Measurements from ENCODE around the gene LRAT.
A peak's percentile ranks its signal among the peaks of the same experiment; 100 is the strongest.

Gene LRAT

GRCh38 chr4:154778264-154778663 is 34.5 kb downstream of the LRAT start:
- DNase-seq (ENCODE audit: low spot score): no peak

- peak; percentile 50 for DNase-seq (ENCODE audit: low spot score)
Measured at GRCh38 chr4:154779362-154779947, 35.7 kb downstream of the LRAT start.

GRCh38 chr4:154781126-154781982 is 37.6 kb downstream of the LRAT start, which contains the start of gene RBM46:
Gene RBM46 (plus strand): TSS chr4:154781272. CDS start chr4:154796753, 15,481 bp downstream.
- DNase-seq (ENCODE audit: low spot score): peak; percentile 22

GRCh38 chr4:154781983-154782293 is 38.1 kb downstream of the LRAT start:
- peak; percentile 14 for DNase-seq (ENCODE audit: low spot score)

All from AG20443 (cell line).